Activated naive CD4-positive, alpha-beta T cell treated with anti-CD3 and anti-CD28 coated beads for 36 hours (primary cell): ENCODE results near the gene ATR. TPM values are rescaled to one million over a fixed set of nuclear protein-coding genes. Genes with fewer than 3 reads are reported as not detected.

Experiments
- CTCF ChIA-PET: fragments of 350-600 bp; sonication (Branson Sonifier 250); formaldehyde crosslinking; loops from one replicate; lab custom pipeline; 2021; ENCODE audit warnings: antibody characterized with exemption; lab: Charles Lee
- DNase-seq: peaks from one replicate; pipeline ENCODE4 v3.0.0-alpha.2; 2020
- H3K27ac Mint-ChIP-seq: one replicate; pipeline ENCODE4 v1.8.0; 2021; ENCODE audit warnings: mild to moderate bottlenecking, mixed read lengths
- H3K27me3 Mint-ChIP-seq: one replicate; pipeline ENCODE4 v1.8.0; 2021; ENCODE audit warnings: low read depth, mixed read lengths
- H3K36me3 Mint-ChIP-seq: one replicate; pipeline ENCODE4 v1.8.0; 2021; ENCODE audit warnings: low read depth, mixed read lengths
- H3K4me1 Mint-ChIP-seq: one replicate; pipeline ENCODE4 v1.8.0; 2021; ENCODE audit warnings: low read depth, mixed read lengths
- H3K4me3 Mint-ChIP-seq: one replicate; pipeline ENCODE4 v1.8.0; 2021; ENCODE audit warnings: mild to moderate bottlenecking, moderate library complexity, mixed read lengths
- H3K9me3 Mint-ChIP-seq: one replicate; pipeline ENCODE4 v1.8.0; 2021; ENCODE audit warnings: mixed read lengths
- intact Hi-C: fragments of 100-400 bp; cut with micrococcal nuclease; formaldehyde crosslinking; loops from one replicate; pipeline ENCODE4 v1.15.1; 2023
- total RNA-seq, 2 experiments: library from RNA; stranded (reverse); gene quantifications; one replicate each; pipeline ENCODE4 v1.2.3, GENCODE V29; 2021

ATR gene
- 10 to 100 TPM; 42.5 to 43.1 TPM for total RNA-seq

- Mint-ChIP-seq H3K9me3 (no peaks in the 10 kb centered on the region), H3K27ac (peak within 1 kb of the TSS; percentile 95), H3K4me3 (peak within 1 kb of the TSS; percentile 94), H3K4me1 (peaks cover 41% of the 10 kb centered on the region), H3K27me3 (no peaks in the 10 kb centered on the region), H3K36me3 (peaks cover 8% of the 10 kb centered on the region)
- DNase-seq, result peak; percentile 98
- CTCF ChIA-PET, result interaction anchor here (1.0 kb wide), 1 partner anchor 12 kb away, joined by 3 read pairs; no protein-coding TSS in a partner anchor
- intact Hi-C loops, result loop anchor here (1.0 to 10.0 kb wide), 11 partner anchors 15 to 1394 kb away; partner anchors contain the start of genes GK5, PLS1, PXYLP1 and RNF7
Measured at GRCh38 chr3:142578329-142579223, at the start of gene ATR. TSS of gene ATR (minus strand) at chr3:142578733. CDS start at chr3:142578704, 29 bp downstream.

- no peak overlapping the region for H3K4me3 Mint-ChIP-seq
- intact Hi-C loops, result no loop called here
- H3K36me3 Mint-ChIP-seq, result no peaks in the 10 kb centered on the region
- CTCF ChIA-PET, result interaction anchor here (0.7 kb wide), 1 partner anchor 9 kb away, joined by 4 read pairs; no protein-coding TSS in a partner anchor
- no peak overlapping the region for H3K27ac Mint-ChIP-seq
- DNase-seq, result no peak
- peaks cover 5% of the 10 kb centered on the region for H3K4me1 Mint-ChIP-seq
- no peaks in the 10 kb centered on the region for H3K9me3 Mint-ChIP-seq
- no peaks in the 10 kb centered on the region for H3K27me3 Mint-ChIP-seq
Measured at GRCh38 chr3:142626971-142627370, 48.4 kb upstream of the ATR start.

GRCh38 chr3:142625153-142625440, 46.6 kb upstream of the ATR start:
- Mint-ChIP-seq H3K27me3 (no peaks in the 10 kb centered on the region), H3K4me3 (no peak overlapping the region), H3K36me3 (no peaks in the 10 kb centered on the region), H3K27ac (no peak overlapping the region), H3K9me3 (no peaks in the 10 kb centered on the region), H3K4me1 (peaks cover 5% of the 10 kb centered on the region)
- intact Hi-C loops, result no loop called here
- CTCF ChIA-PET, result interaction anchor here (0.6 to 1.4 kb wide), 2 partner anchors 9 to 62 kb away, joined by 4 read pairs; no protein-coding TSS in a partner anchor
- DNase-seq, result no peak

DNA sequence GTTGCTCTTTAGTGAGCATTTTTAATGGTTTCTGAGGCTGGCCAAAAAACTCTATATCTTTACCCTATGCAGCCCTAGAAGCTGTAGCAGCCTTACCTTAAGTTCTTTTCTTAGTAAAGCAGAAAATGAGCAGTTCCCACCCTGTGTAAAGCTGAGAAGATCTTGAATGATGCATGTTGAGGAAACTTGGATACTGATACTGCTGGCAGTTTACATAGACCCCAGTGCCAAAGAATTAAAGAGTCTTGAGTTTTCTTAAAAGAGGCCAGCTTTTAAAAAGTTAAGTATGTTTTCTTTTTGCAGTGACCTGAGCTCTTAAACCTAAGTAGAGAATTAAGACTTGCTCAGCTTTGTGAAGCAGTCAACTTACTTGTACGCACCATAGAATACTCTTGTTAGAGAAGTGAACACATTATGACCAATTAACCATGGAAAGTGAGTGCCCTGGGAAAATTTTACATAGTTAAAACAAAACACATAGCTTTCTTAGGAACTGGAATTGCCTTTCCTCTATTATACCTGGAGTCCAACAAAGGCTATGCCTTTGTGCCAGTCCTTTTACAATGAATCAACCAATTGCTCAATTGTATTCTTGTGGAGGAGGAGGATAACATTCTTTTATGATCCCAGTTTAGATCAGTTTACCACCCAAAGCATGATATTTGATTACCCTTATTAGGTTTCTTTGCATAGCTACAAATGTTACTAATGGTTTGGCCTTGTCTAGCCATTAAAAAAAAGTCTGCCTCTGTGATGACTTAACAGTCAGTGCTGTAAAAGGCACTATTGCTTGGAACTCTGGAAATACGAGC, 46.0 kb upstream of the ATR start:
- Mint-ChIP-seq H3K36me3 (no peaks in the 10 kb centered on the region), H3K27me3 (no peaks in the 10 kb centered on the region), H3K9me3 (no peaks in the 10 kb centered on the region), H3K4me3 (no peak overlapping the region), H3K27ac (no peak overlapping the region), H3K4me1 (peaks cover 5% of the 10 kb centered on the region)
- no peak for DNase-seq
- intact Hi-C loops, result no loop called here
- CTCF ChIA-PET, result interaction anchor here (0.5 to 1.4 kb wide), 3 partner anchors 9 to 62 kb away, joined by 3 to 4 read pairs (median 4); no protein-coding TSS in a partner anchor

- no peak overlapping the region for H3K27ac Mint-ChIP-seq
- no peaks in the 10 kb centered on the region for H3K9me3 Mint-ChIP-seq
- CTCF ChIA-PET, result no interaction called here
- no peak for DNase-seq
- H3K27me3 Mint-ChIP-seq, result no peaks in the 10 kb centered on the region
- H3K36me3 Mint-ChIP-seq, result no peaks in the 10 kb centered on the region
- intact Hi-C loops, result no loop called here
- peaks cover 5% of the 10 kb centered on the region for H3K4me1 Mint-ChIP-seq
- no peak overlapping the region for H3K4me3 Mint-ChIP-seq
Measured at GRCh38 chr3:142623194-142623593, 44.7 kb upstream of the ATR start.

- H3K36me3 Mint-ChIP-seq, result no peaks in the 10 kb centered on the region
- CTCF ChIA-PET, result no interaction called here
- no peaks in the 10 kb centered on the region for H3K9me3 Mint-ChIP-seq
- no peak overlapping the region for H3K4me3 Mint-ChIP-seq
- no peak for DNase-seq
- H3K27ac Mint-ChIP-seq, result no peak overlapping the region
- intact Hi-C loops, result no loop called here
- H3K4me1 Mint-ChIP-seq, result peaks cover 5% of the 10 kb centered on the region
- no peaks in the 10 kb centered on the region for H3K27me3 Mint-ChIP-seq
Measured at GRCh38 chr3:142622405-142622804, 43.9 kb upstream of the ATR start.

- Mint-ChIP-seq H3K27me3 (no peaks in the 10 kb centered on the region), H3K27ac (no peak overlapping the region), H3K9me3 (no peaks in the 10 kb centered on the region), H3K36me3 (no peaks in the 10 kb centered on the region), H3K4me1 (no peaks in the 10 kb centered on the region), H3K4me3 (no peak overlapping the region)
- no peak for DNase-seq
- CTCF ChIA-PET, result no interaction called here
- intact Hi-C loops, result no loop called here
Measured at GRCh38 chr3:142618917-142619461, 40.5 kb upstream of the ATR start.

GRCh38 chr3:142615171-142615570, 36.6 kb upstream of the ATR start:
- DNase-seq, result no peak
- no peaks in the 10 kb centered on the region for H3K9me3 Mint-ChIP-seq
- no peaks in the 10 kb centered on the region for H3K27me3 Mint-ChIP-seq
- CTCF ChIA-PET, result interaction anchor here (0.7 to 1.5 kb wide), 2 partner anchors 9 to 12 kb away, joined by 4 to 7 read pairs; no protein-coding TSS in a partner anchor
- no peak overlapping the region for H3K4me3 Mint-ChIP-seq
- H3K4me1 Mint-ChIP-seq, result no peaks in the 10 kb centered on the region
- H3K27ac Mint-ChIP-seq, result no peak overlapping the region
- intact Hi-C loops, result no loop called here
- no peaks in the 10 kb centered on the region for H3K36me3 Mint-ChIP-seq

- H3K4me3 Mint-ChIP-seq, result no peak overlapping the region
- intact Hi-C loops, result loop anchor here (5.0 kb wide), 1 partner anchor 173 kb away; no protein-coding TSS in a partner anchor
- H3K36me3 Mint-ChIP-seq, result no peaks in the 10 kb centered on the region
- H3K27ac Mint-ChIP-seq, result no peak overlapping the region
- DNase-seq, result no peak
- H3K9me3 Mint-ChIP-seq, result no peaks in the 10 kb centered on the region
- CTCF ChIA-PET, result no interaction called here
- no peaks in the 10 kb centered on the region for H3K27me3 Mint-ChIP-seq
- H3K4me1 Mint-ChIP-seq, result no peaks in the 10 kb centered on the region
Measured at GRCh38 chr3:142614059-142614626, 35.6 kb upstream of the ATR start.

DNA sequence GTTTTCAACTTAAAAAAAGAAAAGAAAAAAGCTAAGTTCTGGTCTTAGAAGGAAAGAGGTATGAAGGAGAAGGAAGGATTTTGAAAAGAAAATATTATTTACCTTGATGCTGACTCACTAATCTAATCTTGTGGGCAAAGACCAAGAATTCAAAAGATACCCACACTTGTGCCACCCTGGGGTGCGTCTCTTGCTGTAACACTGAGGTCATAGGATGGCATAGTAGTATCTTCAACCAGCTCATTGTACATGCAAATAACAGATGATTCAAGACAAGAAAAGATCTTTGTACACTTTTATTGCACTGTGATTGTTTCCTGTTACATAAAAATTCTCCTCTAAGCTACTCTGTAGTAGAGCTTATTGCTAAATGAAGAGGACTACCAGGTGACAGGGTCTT, 35.0 kb upstream of the ATR start:
- H3K4me3 Mint-ChIP-seq, result no peak overlapping the region
- DNase-seq, result no peak
- H3K9me3 Mint-ChIP-seq, result no peaks in the 10 kb centered on the region
- H3K27ac Mint-ChIP-seq, result no peak overlapping the region
- H3K36me3 Mint-ChIP-seq, result no peaks in the 10 kb centered on the region
- intact Hi-C loops, result loop anchor here (5.0 kb wide), 1 partner anchor 174 kb away; no protein-coding TSS in a partner anchor
- H3K27me3 Mint-ChIP-seq, result no peaks in the 10 kb centered on the region
- CTCF ChIA-PET, result no interaction called here
- H3K4me1 Mint-ChIP-seq, result no peaks in the 10 kb centered on the region

DNA sequence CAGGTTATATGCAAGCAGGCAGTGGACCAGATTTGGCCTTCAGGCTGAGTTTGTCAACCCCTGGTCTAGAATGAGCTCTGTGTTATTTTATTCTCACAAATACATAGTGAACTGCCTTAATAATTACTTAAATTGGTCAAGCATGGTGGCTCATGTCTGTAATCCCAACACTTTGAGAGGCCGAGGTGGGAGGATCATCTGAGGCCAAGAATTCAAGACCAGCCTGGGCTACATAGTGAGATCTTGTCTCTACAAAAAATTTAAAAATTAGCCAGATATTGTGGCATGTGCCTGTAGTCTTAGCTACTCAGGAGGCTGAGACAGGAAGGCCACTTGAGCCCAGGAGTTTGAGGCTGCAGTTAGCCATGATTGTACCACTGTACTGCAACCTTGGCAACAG, 32.7 kb upstream of the ATR start:
- H3K27me3 Mint-ChIP-seq, result no peaks in the 10 kb centered on the region

More for the DNA sequence above, 32.7 kb upstream of the ATR start:
- intact Hi-C loops, result loop anchor here (5.0 kb wide), 1 partner anchor 176 kb away; no protein-coding TSS in a partner anchor
- H3K4me1 Mint-ChIP-seq, result no peaks in the 10 kb centered on the region
- H3K27ac Mint-ChIP-seq, result no peak overlapping the region
- CTCF ChIA-PET, result interaction anchor here (1.0 kb wide), 1 partner anchor 49 kb away, joined by 3 read pairs; no protein-coding TSS in a partner anchor
- no peak overlapping the region for H3K4me3 Mint-ChIP-seq
- H3K9me3 Mint-ChIP-seq, result no peaks in the 10 kb centered on the region
- H3K36me3 Mint-ChIP-seq, result no peaks in the 10 kb centered on the region
- DNase-seq, result no peak
